GM23338 (cell line): ENCODE data around the gene LHX4.

Source experiments
- CREB1 ChIP-seq: fragments of 250-450 bp; sonication (Bioruptor Pico); IDR thresholded peaks from 2 replicates; pipeline ENCODE4 v1.5.0; 2020; ENCODE audit warnings: low read depth, mild to moderate bottlenecking, moderate library complexity
- EZH2 ChIP-seq: fragments of 200-600 bp; sonication (generic); IDR thresholded peaks from one replicate; pipeline ENCODE4 v1.8.0; 2017; ENCODE audit warnings: antibody characterized with exemption, mild to moderate bottlenecking, low read depth; ENCODE audit not compliant: unreplicated experiment
- EZH2phosphoT487 ChIP-seq: fragments of 200-600 bp; sonication (generic); IDR thresholded peaks from one replicate; pipeline ENCODE4 v1.8.1; 2018; ENCODE audit warnings: antibody characterized with exemption; ENCODE audit not compliant: unreplicated experiment
- JUNB ChIP-seq: IDR thresholded peaks from one replicate; pipeline ENCODE4 v1.6.1; 2016; ENCODE audit warnings: antibody characterized with exemption; ENCODE audit not compliant: unreplicated experiment
- NANOG ChIP-seq: IDR thresholded peaks from 2 replicates; pipeline ENCODE4 v1.6.1; 2016; ENCODE audit warnings: antibody characterized with exemption, borderline replicate concordance
- POLR2AphosphoS5 ChIP-seq: IDR thresholded peaks from 2 replicates; pipeline ENCODE4 v1.6.1; 2016; ENCODE audit warnings: antibody characterized with exemption, low read depth
- STAT1 ChIP-seq: IDR thresholded peaks from one replicate; pipeline ENCODE4 v1.6.1; 2016; ENCODE audit warnings: antibody characterized with exemption; ENCODE audit not compliant: unreplicated experiment
- ZNF114 ChIP-seq: fragments of 250-450 bp; sonication (Bioruptor Pico); IDR thresholded peaks from 2 replicates; pipeline ENCODE4 v1.5.0; 2020; ENCODE audit warnings: mild to moderate bottlenecking, moderate library complexity
- ZNF331 ChIP-seq: fragments of 250-450 bp; sonication (Bioruptor Pico); IDR thresholded peaks from 2 replicates; pipeline ENCODE4 v1.5.0; 2020; ENCODE audit warnings: low read depth, mild to moderate bottlenecking, moderate library complexity
- TF ChIP-seq, protein P1 (sequence below), 2 experiments: fragments of 200-600 bp in 1 of 2; sonication (generic) in 1 of 2; conservative IDR thresholded peaks; 2 replicates each; pipeline versions ENCODE4 v1.5.1 to v1.6.1; 2016 to 2017; ENCODE audit warnings: antibody characterized with exemption in 2 of 2, low read depth in 2 of 2, mild to moderate bottlenecking in 2 of 2, moderate library complexity in 1 of 2
- TF ChIP-seq, protein P2 (sequence below): IDR thresholded peaks from one replicate; pipeline ENCODE4 v1.6.1; 2018; ENCODE audit warnings: antibody characterized with exemption; ENCODE audit not compliant: unreplicated experiment
- TF ChIP-seq, protein P3 (sequence below): IDR thresholded peaks from 2 replicates; pipeline ENCODE4 v1.6.1; 2016; ENCODE audit warnings: antibody characterized with exemption
- TF ChIP-seq, protein P4 (sequence below): fragments of 250-450 bp; sonication (Bioruptor Pico); IDR thresholded peaks from 2 replicates; pipeline ENCODE4 v1.5.0; 2020; ENCODE audit warnings: mild to moderate bottlenecking, moderate library complexity

DNA sequence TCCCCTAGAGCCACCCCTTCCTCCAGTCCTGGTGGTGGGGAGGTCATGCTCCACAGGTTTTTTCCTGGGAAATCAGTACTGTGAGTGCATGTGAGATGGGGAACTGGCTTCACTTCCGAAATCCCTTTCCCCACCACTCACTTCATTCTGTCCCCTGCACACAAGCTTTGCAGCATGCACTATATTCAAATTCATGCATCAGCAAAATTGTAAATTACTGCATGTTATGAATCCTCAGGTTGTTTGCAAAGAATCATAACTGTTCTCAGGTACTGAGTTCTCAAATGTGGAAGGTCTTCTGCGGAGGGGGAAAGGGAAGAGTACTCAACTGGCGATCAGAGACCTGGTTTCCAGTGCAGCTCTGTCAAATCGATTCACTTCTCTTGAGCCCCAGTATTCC, 42.3 kb downstream of the LHX4 start:
- TF ChIP-seq EZH2 (no peak), NANOG (no peak), POLR2AphosphoS5 (no peak; the same call in 1 of the 2 replicates), STAT1 (no peak), EZH2phosphoT487 (no peak), ZNF331 (no peak), CREB1 (CRISPR knock-in tag) (no peak), JUNB (no peak), ZNF114 (CRISPR knock-in tag) (no peak)
- TF ChIP-seq, protein P1, sequence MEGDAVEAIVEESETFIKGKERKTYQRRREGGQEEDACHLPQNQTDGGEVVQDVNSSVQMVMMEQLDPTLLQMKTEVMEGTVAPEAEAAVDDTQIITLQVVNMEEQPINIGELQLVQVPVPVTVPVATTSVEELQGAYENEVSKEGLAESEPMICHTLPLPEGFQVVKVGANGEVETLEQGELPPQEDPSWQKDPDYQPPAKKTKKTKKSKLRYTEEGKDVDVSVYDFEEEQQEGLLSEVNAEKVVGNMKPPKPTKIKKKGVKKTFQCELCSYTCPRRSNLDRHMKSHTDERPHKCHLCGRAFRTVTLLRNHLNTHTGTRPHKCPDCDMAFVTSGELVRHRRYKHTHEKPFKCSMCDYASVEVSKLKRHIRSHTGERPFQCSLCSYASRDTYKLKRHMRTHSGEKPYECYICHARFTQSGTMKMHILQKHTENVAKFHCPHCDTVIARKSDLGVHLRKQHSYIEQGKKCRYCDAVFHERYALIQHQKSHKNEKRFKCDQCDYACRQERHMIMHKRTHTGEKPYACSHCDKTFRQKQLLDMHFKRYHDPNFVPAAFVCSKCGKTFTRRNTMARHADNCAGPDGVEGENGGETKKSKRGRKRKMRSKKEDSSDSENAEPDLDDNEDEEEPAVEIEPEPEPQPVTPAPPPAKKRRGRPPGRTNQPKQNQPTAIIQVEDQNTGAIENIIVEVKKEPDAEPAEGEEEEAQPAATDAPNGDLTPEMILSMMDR (conservative IDR thresholded peaks at IDR 0.05; ENCODE audit: low read depth in 2 of 2) = no peak
- TF ChIP-seq, protein P2, sequence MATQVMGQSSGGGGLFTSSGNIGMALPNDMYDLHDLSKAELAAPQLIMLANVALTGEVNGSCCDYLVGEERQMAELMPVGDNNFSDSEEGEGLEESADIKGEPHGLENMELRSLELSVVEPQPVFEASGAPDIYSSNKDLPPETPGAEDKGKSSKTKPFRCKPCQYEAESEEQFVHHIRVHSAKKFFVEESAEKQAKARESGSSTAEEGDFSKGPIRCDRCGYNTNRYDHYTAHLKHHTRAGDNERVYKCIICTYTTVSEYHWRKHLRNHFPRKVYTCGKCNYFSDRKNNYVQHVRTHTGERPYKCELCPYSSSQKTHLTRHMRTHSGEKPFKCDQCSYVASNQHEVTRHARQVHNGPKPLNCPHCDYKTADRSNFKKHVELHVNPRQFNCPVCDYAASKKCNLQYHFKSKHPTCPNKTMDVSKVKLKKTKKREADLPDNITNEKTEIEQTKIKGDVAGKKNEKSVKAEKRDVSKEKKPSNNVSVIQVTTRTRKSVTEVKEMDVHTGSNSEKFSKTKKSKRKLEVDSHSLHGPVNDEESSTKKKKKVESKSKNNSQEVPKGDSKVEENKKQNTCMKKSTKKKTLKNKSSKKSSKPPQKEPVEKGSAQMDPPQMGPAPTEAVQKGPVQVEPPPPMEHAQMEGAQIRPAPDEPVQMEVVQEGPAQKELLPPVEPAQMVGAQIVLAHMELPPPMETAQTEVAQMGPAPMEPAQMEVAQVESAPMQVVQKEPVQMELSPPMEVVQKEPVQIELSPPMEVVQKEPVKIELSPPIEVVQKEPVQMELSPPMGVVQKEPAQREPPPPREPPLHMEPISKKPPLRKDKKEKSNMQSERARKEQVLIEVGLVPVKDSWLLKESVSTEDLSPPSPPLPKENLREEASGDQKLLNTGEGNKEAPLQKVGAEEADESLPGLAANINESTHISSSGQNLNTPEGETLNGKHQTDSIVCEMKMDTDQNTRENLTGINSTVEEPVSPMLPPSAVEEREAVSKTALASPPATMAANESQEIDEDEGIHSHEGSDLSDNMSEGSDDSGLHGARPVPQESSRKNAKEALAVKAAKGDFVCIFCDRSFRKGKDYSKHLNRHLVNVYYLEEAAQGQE = no peak
- TF ChIP-seq, protein P3, sequence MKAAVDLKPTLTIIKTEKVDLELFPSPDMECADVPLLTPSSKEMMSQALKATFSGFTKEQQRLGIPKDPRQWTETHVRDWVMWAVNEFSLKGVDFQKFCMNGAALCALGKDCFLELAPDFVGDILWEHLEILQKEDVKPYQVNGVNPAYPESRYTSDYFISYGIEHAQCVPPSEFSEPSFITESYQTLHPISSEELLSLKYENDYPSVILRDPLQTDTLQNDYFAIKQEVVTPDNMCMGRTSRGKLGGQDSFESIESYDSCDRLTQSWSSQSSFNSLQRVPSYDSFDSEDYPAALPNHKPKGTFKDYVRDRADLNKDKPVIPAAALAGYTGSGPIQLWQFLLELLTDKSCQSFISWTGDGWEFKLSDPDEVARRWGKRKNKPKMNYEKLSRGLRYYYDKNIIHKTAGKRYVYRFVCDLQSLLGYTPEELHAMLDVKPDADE = no peak
- TF ChIP-seq, protein P4, sequence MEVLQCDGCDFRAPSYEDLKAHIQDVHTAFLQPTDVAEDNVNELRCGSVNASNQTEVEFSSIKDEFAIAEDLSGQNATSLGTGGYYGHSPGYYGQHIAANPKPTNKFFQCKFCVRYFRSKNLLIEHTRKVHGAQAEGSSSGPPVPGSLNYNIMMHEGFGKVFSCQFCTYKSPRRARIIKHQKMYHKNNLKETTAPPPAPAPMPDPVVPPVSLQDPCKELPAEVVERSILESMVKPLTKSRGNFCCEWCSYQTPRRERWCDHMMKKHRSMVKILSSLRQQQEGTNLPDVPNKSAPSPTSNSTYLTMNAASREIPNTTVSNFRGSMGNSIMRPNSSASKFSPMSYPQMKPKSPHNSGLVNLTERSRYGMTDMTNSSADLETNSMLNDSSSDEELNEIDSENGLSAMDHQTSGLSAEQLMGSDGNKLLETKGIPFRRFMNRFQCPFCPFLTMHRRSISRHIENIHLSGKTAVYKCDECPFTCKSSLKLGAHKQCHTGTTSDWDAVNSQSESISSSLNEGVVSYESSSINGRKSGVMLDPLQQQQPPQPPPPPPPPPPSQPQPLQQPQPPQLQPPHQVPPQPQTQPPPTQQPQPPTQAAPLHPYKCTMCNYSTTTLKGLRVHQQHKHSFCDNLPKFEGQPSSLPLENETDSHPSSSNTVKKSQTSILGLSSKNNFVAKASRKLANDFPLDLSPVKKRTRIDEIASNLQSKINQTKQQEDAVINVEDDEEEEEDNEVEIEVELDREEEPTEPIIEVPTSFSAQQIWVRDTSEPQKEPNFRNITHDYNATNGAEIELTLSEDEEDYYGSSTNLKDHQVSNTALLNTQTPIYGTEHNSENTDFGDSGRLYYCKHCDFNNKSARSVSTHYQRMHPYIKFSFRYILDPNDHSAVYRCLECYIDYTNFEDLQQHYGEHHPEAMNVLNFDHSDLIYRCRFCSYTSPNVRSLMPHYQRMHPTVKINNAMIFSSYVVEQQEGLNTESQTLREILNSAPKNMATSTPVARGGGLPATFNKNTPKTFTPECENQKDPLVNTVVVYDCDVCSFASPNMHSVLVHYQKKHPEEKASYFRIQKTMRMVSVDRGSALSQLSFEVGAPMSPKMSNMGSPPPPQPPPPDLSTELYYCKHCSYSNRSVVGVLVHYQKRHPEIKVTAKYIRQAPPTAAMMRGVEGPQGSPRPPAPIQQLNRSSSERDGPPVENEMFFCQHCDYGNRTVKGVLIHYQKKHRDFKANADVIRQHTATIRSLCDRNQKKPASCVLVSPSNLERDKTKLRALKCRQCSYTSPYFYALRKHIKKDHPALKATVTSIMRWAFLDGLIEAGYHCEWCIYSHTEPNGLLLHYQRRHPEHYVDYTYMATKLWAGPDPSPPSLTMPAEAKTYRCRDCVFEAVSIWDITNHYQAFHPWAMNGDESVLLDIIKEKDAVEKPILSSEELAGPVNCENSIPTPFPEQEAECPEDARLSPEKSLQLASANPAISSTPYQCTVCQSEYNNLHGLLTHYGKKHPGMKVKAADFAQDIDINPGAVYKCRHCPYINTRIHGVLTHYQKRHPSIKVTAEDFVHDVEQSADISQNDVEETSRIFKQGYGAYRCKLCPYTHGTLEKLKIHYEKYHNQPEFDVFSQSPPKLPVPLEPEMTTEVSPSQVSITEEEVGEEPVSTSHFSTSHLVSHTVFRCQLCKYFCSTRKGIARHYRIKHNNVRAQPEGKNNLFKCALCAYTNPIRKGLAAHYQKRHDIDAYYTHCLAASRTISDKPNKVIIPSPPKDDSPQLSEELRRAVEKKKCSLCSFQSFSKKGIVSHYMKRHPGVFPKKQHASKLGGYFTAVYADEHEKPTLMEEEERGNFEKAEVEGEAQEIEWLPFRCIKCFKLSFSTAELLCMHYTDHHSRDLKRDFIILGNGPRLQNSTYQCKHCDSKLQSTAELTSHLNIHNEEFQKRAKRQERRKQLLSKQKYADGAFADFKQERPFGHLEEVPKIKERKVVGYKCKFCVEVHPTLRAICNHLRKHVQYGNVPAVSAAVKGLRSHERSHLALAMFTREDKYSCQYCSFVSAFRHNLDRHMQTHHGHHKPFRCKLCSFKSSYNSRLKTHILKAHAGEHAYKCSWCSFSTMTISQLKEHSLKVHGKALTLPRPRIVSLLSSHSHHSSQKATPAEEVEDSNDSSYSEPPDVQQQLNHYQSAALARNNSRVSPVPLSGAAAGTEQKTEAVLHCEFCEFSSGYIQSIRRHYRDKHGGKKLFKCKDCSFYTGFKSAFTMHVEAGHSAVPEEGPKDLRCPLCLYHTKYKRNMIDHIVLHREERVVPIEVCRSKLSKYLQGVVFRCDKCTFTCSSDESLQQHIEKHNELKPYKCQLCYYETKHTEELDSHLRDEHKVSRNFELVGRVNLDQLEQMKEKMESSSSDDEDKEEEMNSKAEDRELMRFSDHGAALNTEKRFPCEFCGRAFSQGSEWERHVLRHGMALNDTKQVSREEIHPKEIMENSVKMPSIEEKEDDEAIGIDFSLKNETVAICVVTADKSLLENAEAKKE (CRISPR knock-in tag) = no peak
